HG03196 (cell line): ENCODE data around the gene APMAP.

ENCODE experiments used
- ATAC-seq: cut with Tn5 transposase; IDR thresholded peaks from one replicate; pipeline ENCODE4 v1.9.1; 2021; ENCODE audit not compliant: unreplicated experiment

The APMAP gene

GRCh38 chr20:24914388-24915241 is 77.9 kb downstream of the APMAP start:
- ATAC-seq: no peak

- no peak for ATAC-seq
Observed at GRCh38 chr20:24913076-24913628, 79.4 kb downstream of the APMAP start.
